GM12891 (cell line): Measurements from ENCODE around the gene KCNMA1.

Experiments used
- POLR2A ChIP-seq: IDR thresholded peaks from 2 replicates; pipeline ENCODE4 v1.6.1; 2011; ENCODE audit warnings: low read depth, low read length, control low read depth
- POLR2AphosphoS5 ChIP-seq: IDR thresholded peaks from 2 replicates; pipeline ENCODE4 v1.6.1; 2011; ENCODE audit warnings: low read depth, low read length, control low read depth
- TAF1 ChIP-seq: IDR thresholded peaks from 2 replicates; pipeline ENCODE4 v1.6.1; 2011; ENCODE audit warnings: low read depth, low read length, control low read depth

DNA sequence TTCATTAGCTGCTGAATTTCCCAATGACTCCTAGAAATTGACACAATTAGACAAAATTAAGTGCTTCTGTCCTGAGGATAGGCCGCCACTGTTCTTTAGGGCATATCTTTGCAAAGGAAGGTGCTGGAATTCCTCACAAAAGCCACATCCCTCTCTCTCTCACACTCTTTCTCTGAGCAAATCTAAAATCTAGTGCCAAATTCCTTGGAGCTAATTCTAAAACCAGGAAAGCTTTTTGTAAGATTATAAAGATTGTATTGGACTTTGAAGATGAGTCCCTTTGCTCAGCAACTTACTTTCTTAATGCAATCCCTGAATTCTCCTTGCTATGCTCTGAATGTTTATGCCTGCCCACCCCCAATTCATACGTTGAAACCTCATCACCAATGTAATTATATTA, 288.9 kb downstream of the KCNMA1 start:
- no peak for TF ChIP-seq POLR2A
- no peak for TF ChIP-seq POLR2AphosphoS5
- TF ChIP-seq TAF1: no peak
